Sigmoid colon (tissue), 7 donors: ENCODE measurements around the gene ZNF775. TPM values are rescaled to one million over a fixed set of nuclear protein-coding genes. Genes with fewer than 3 reads are reported as not detected.
A peak's percentile ranks its signal among the peaks of the same experiment; 100 is the strongest.

Source experiments
- DNase-seq: peaks from one replicate; pipeline ENCODE4 v3.0.0-alpha.2; 2019
- H3K27ac ChIP-seq, 4 donors: fragments of 200-600 bp; sonication (generic); one replicate each; pipeline ENCODE4 v1.5.1; 2016 to 2019; ENCODE audit warnings: mild to moderate bottlenecking in 1 of 4
- H3K27me3 ChIP-seq, 3 donors: fragments of 200-600 bp; sonication (generic); one replicate each; pipeline ENCODE4 v1.5.1; 2019; ENCODE audit warnings: mild to moderate bottlenecking in 1 of 3
- H3K36me3 ChIP-seq, 4 donors: fragments of 200-600 bp; sonication (generic); one replicate each; pipeline ENCODE4 v1.5.1; 2016 to 2019
- H3K4me1 ChIP-seq, 4 donors: fragments of 200-600 bp; sonication (generic); one replicate each; pipeline ENCODE4 v1.5.1; 2017 to 2019
- H3K4me3 ChIP-seq, 4 donors: fragments of 200-600 bp; sonication (generic); one replicate each; pipeline ENCODE4 v1.5.1; 2017 to 2019; ENCODE audit warnings: mild to moderate bottlenecking in 2 of 4, moderate library complexity in 1 of 4
- H3K9me3 ChIP-seq, 4 donors: fragments of 200-600 bp in 3 of 4; sonication (generic) in 3 of 4; one replicate each; pipeline versions ENCODE4 v1.5.1 to v1.6.1; 2013 to 2019
- EP300 ChIP-seq, 4 donors: sonication (generic); formaldehyde crosslinking; IDR thresholded peaks; one replicate each; pipeline ENCODE4 v1.6.1; 2017; ENCODE audit warnings: antibody characterized with exemption in 4 of 4
- POLR2A ChIP-seq, 2 donors: fragments of 450-650 bp; IDR thresholded peaks; one replicate each; pipeline ENCODE4 v1.6.1; 2016; ENCODE audit warnings: antibody characterized with exemption in 2 of 2, mild to moderate bottlenecking in 2 of 2, moderate library complexity in 2 of 2
- POLR2AphosphoS5 ChIP-seq, 4 donors: sonication (generic); formaldehyde crosslinking; IDR thresholded peaks; one replicate each; pipeline ENCODE4 v1.6.1; 2017; ENCODE audit warnings: antibody characterized with exemption in 4 of 4
- WGBS, 2 donors: extraction: QIAGEN DNeasy Blood & Tissue Kit; methylation state at CpG; one replicate each; pipeline ENCODE4 v1.1.7; 2013; 5-methylcytosine and 5-hydroxymethylcytosine counted together
- intact Hi-C: fragments of 100-400 bp; cut with DNase I; formaldehyde crosslinking; loops from one replicate; pipeline ENCODE4 v1.15.1; 2023
- polyA plus RNA-seq, 3 donors: library from polyadenylated mRNA; stranded (reverse); fragments of 200-250 nt; gene quantifications; one replicate each; pipeline ENCODE4 v1.2.3, GENCODE V29; 2013
- total RNA-seq, 4 donors: library from RNA; depleted of rRNA; stranded (reverse); fragments of >200 nt; gene quantifications; one replicate each; pipeline ENCODE4 v1.1.0, GENCODE V29; 2016
- TF ChIP-seq, protein P1 (sequence below), 4 experiments: fragments of 450-650 bp in 3 of 4; fragments of 200-600 bp in 1 of 4; IDR thresholded peaks; one replicate each; pipeline ENCODE4 v1.5.1; 2016 to 2019; ENCODE audit warnings: antibody characterized with exemption in 4 of 4, mild to moderate bottlenecking in 3 of 4, moderate library complexity in 2 of 4
- donor health status: healthy with polysubstance abuse.
- donor health status: Bipolar disorder and iron deficiency.
- donor health status: healthy.

ZNF775 gene
- total and polyA plus RNA-seq, 7 donors = 3.0 to 10.7 (median 6.1) TPM

DNA sequence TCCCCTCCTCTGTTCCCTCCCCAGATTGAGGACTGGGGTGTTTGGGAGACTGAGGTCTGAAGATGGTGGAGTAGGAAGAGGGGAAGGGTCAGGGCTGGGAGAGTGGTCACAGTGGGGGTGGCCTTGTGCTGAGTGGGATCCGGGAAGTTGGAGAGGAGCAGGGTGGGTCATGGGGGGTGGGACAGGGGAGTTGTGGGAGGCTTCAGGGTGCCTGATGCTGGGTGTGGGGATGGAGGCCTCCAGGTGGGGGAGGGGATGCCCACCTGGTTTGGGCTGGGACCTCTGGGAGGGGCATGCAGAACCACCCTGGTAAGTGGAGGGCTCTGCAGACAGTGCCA, 2.6 kb downstream of the ZNF775 start:
- H3K27me3 ChIP-seq = no peaks in the 10 kb centered on the region
- no peak for TF ChIP-seq EP300 (IDR thresholded peaks at IDR 0.05)
- TF ChIP-seq, protein P1, sequence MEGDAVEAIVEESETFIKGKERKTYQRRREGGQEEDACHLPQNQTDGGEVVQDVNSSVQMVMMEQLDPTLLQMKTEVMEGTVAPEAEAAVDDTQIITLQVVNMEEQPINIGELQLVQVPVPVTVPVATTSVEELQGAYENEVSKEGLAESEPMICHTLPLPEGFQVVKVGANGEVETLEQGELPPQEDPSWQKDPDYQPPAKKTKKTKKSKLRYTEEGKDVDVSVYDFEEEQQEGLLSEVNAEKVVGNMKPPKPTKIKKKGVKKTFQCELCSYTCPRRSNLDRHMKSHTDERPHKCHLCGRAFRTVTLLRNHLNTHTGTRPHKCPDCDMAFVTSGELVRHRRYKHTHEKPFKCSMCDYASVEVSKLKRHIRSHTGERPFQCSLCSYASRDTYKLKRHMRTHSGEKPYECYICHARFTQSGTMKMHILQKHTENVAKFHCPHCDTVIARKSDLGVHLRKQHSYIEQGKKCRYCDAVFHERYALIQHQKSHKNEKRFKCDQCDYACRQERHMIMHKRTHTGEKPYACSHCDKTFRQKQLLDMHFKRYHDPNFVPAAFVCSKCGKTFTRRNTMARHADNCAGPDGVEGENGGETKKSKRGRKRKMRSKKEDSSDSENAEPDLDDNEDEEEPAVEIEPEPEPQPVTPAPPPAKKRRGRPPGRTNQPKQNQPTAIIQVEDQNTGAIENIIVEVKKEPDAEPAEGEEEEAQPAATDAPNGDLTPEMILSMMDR (IDR thresholded peaks at IDR 0.05) = no peak
- no peak for TF ChIP-seq POLR2A (IDR thresholded peaks at IDR 0.05)
- no peak for TF ChIP-seq POLR2AphosphoS5 (IDR thresholded peaks at IDR 0.05)
- peak overlapping the region in 2 of 4 donors; percentile 21 to 27 for H3K27ac ChIP-seq
- WGBS, 2 donors = 41 to 85% methylated on average over 1 of the region's 1 CpG
- H3K9me3 ChIP-seq = no peaks in the 10 kb centered on the region
- peak; percentile 61 for DNase-seq
- no peak overlapping the region for H3K4me3 ChIP-seq
- intact Hi-C loops = no loop called here
- H3K4me1 ChIP-seq = peaks cover 0 to 58% (median 36%) of the 10 kb centered on the region in 4 donors
- no peaks in the 10 kb centered on the region for H3K36me3 ChIP-seq

DNA sequence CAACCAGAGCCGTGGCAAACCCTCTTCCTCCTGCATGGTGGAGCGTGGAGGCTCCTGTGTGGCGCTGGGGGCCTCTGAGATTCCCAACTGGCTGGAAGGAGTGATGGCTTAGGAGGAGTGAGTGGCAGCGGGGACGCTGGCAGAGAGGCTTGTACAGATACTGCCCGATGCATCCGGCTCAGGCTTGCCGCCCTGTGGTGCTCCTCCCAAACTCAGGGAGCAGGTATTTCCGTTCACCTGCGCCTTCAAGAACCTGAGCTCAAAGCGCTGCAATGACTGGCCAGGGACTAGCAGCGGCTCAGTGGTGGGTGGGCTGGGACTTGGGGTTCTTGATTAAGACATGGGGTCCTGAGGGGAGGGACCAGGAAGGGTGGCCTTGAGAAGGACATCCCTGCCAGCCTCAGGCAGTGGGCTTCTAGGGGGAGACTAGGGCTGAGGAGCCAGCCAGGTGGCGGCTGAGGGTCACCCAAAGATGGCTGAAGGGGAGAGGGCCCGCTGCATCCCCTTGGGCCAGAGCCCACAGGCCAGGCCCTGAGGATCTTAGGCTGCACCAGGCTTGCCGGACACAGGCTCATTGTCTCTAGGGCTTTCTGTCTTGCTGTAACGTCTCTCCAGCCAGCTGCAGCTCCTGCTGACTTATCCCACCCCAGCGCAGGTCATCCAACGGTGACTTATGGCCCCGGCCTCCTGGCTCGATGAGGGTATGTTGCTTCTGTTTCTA, 3.2 kb downstream of the ZNF775 start:
- no peak overlapping the region for H3K4me3 ChIP-seq
- no peaks in the 10 kb centered on the region for H3K9me3 ChIP-seq
- peak overlapping the region in 2 of 4 donors; percentile 21 to 52 for H3K27ac ChIP-seq
- DNase-seq = no peak
- no peaks in the 10 kb centered on the region for H3K36me3 ChIP-seq
- 21 to 71% methylated on average over 20 of the region's 20 CpGs for WGBS, 2 donors
- intact Hi-C loops = no loop called here
- TF ChIP-seq EP300 (IDR thresholded peaks at IDR 0.05) = no peak
- TF ChIP-seq, protein P1 (IDR thresholded peaks at IDR 0.05) = no peak
- no peak for TF ChIP-seq POLR2AphosphoS5 (IDR thresholded peaks at IDR 0.05)
- TF ChIP-seq POLR2A (IDR thresholded peaks at IDR 0.05) = no peak
- H3K4me1 ChIP-seq = peaks cover 0 to 58% (median 36%) of the 10 kb centered on the region in 4 donors
- H3K27me3 ChIP-seq = no peaks in the 10 kb centered on the region

DNA sequence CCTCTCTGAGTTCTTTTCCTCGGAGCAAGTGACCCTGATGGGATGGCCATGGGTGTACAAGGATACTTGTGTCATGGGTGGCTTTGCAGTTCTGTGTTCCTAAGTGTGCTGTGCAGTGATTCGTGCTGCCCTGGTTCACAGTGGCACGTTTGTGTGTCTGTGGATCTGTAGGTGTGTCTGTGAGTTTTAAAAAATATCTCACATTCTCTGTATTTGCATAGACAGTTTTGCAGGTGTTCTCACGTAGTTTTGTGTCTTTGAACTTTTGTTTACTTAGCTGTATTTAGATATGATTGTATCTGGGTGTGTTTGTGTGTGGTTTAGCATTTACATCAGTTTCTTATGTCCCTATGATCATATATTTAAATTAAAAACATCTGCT, 3.7 kb downstream of the ZNF775 start:
- WGBS, 2 donors = 15 to 55% methylated on average over 4 of the region's 4 CpGs
- Histone ChIP-seq H3K36me3 (no peaks in the 10 kb centered on the region), H3K27ac (peak overlapping the region in 2 of 4 donors; percentile 21 to 52), H3K4me3 (no peak overlapping the region), H3K27me3 (no peaks in the 10 kb centered on the region), H3K9me3 (no peaks in the 10 kb centered on the region), H3K4me1 (peaks cover 0 to 58% (median 34%) of the 10 kb centered on the region in 4 donors)
- no peak for TF ChIP-seq EP300 (IDR thresholded peaks at IDR 0.05)
- TF ChIP-seq, protein P1 (IDR thresholded peaks at IDR 0.05) = no peak
- TF ChIP-seq POLR2AphosphoS5 (IDR thresholded peaks at IDR 0.05) = no peak
- no peak for TF ChIP-seq POLR2A (IDR thresholded peaks at IDR 0.05)
- intact Hi-C loops = no loop called here
- DNase-seq = no peak

DNA sequence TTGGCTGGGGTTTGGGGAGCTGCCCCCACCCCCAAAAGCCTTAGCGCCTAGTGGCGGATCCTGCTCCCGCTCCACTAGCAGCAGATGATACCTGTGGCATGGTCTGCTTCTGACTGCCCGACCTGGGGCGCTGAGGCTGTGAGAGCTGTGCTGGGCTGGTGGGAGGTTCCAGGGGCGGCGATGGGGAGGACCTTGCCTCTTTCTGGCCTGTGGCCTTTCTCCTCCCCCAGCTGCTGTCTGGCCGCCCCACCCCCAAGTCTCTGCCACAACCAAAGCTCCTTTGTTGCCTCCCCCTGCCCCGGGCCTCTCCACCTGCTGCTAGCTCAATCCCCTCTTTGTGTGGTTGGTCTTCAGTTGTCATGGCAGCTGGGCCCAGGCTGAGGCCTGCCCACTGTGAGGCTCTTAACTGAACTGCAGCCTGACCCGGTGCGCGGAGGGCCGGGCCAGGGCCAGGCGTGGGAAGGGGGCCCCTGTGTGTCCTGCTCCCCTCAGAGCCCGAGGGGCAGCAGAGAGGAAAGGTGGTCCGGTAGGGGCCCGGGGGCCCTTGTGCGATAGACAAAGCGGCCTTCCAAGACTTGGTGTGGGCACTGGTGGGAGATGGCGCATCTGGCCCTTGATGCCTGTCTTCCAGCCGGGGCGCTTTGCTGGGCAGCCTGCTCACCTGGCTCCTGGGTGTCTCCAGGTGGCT, 4.7 kb downstream of the ZNF775 start:
- Histone ChIP-seq H3K27me3 (no peaks in the 10 kb centered on the region), H3K36me3 (no peaks in the 10 kb centered on the region), H3K4me1 (peaks cover 0 to 58% (median 34%) of the 10 kb centered on the region in 4 donors), H3K27ac (peak overlapping the region; percentile 37 to 56 (median 50)), H3K9me3 (no peaks in the 10 kb centered on the region), H3K4me3 (no peak overlapping the region)
- peak; percentile 83 for DNase-seq
- TF ChIP-seq POLR2AphosphoS5 (IDR thresholded peaks at IDR 0.05) = peak in 1 of 4 donors; percentile 11
- peak in 1 of 2 donors; percentile 67 for TF ChIP-seq POLR2A (IDR thresholded peaks at IDR 0.05)
- TF ChIP-seq EP300 (IDR thresholded peaks at IDR 0.05) = no peak
- WGBS, 2 donors = 20 to 64% methylated on average over 22 of the region's 22 CpGs
- intact Hi-C loops = no loop called here
